Parathyroid adenoma (tissue), 2 donors: ENCODE measurements around the gene PLD6.
"Not testable (repeated sequence)": the region's sequence is repeated elsewhere in the genome, so short reads cannot be mapped to it uniquely, and the experiment has no call there.

Experiments
- H2AFZ ChIP-seq: fragments of 300-600 bp; sonication (generic); one replicate; pipeline ENCODE4 v1.7.0; 2017; ENCODE audit warnings: antibody characterized with exemption, mild to moderate bottlenecking
- H3K27ac ChIP-seq: fragments of 300-600 bp; sonication (generic); one replicate; pipeline ENCODE4 v1.7.0; 2017
- H3K27me3 ChIP-seq: fragments of 300-600 bp; sonication (generic); one replicate; pipeline ENCODE4 v1.7.0; 2017; ENCODE audit warnings: low read length; ENCODE audit not compliant: control insufficient read depth, insufficient read depth
- H3K36me3 ChIP-seq: fragments of 300-600 bp; sonication (generic); one replicate; pipeline ENCODE4 v1.7.0; 2017; ENCODE audit warnings: low read length; ENCODE audit not compliant: control insufficient read depth, insufficient read depth
- H3K4me1 ChIP-seq: fragments of 300-600 bp; sonication (generic); one replicate; pipeline ENCODE4 v1.7.0; 2017; ENCODE audit warnings: control low read depth
- H3K4me2 ChIP-seq: fragments of 300-600 bp; sonication (generic); one replicate; pipeline ENCODE4 v1.7.0; 2017; ENCODE audit warnings: low read length
- H3K4me3 ChIP-seq: fragments of 300-600 bp; sonication (generic); one replicate; pipeline ENCODE4 v1.7.0; 2017; ENCODE audit warnings: low read depth, low read length
- H3K79me2 ChIP-seq: fragments of 300-600 bp; sonication (generic); one replicate; pipeline ENCODE4 v1.7.0; 2017; ENCODE audit warnings: control low read depth
- H3K9ac ChIP-seq: fragments of 300-600 bp; sonication (generic); one replicate; pipeline ENCODE4 v1.7.0; 2017; ENCODE audit warnings: mild to moderate bottlenecking
- H3K9me3 ChIP-seq: fragments of 300-600 bp; sonication (generic); one replicate; pipeline ENCODE4 v1.7.0; 2017; ENCODE audit warnings: low read length; ENCODE audit not compliant: control insufficient read depth
- TF ChIP-seq, protein P1 (sequence below): fragments of 300-600 bp; sonication (generic); IDR thresholded peaks from one replicate; pipeline ENCODE4 v1.7.0; 2017; ENCODE audit warnings: antibody characterized with exemption, mild to moderate bottlenecking
- donor health status: primary hyperparathyroidism.

PLD6 gene

GRCh38 chr17:17206124-17206912 is at the start of gene PLD6:
PLD6 (minus strand) TSS chr17:17206333; CDS start chr17:17206286, 47 bp downstream.
- Histone ChIP-seq H3K79me2 (no peaks in the 10 kb centered on the region), H3K27ac (peak within 1 kb of the TSS; percentile 81), H3K9ac (no peak within 1 kb of the TSS), H3K9me3 (no peaks in the 10 kb centered on the region), H3K4me1 (peaks cover 4% of the 10 kb centered on the region), H2AFZ (peak within 1 kb of the TSS; percentile 91), H3K4me3 (peak within 1 kb of the TSS; percentile 75), H3K27me3 (no peaks in the 10 kb centered on the region), H3K4me2 (peak within 1 kb of the TSS; percentile 96), H3K36me3 (no peaks in the 10 kb centered on the region)
- TF ChIP-seq, protein P1, sequence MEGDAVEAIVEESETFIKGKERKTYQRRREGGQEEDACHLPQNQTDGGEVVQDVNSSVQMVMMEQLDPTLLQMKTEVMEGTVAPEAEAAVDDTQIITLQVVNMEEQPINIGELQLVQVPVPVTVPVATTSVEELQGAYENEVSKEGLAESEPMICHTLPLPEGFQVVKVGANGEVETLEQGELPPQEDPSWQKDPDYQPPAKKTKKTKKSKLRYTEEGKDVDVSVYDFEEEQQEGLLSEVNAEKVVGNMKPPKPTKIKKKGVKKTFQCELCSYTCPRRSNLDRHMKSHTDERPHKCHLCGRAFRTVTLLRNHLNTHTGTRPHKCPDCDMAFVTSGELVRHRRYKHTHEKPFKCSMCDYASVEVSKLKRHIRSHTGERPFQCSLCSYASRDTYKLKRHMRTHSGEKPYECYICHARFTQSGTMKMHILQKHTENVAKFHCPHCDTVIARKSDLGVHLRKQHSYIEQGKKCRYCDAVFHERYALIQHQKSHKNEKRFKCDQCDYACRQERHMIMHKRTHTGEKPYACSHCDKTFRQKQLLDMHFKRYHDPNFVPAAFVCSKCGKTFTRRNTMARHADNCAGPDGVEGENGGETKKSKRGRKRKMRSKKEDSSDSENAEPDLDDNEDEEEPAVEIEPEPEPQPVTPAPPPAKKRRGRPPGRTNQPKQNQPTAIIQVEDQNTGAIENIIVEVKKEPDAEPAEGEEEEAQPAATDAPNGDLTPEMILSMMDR, result no peak

DNA sequence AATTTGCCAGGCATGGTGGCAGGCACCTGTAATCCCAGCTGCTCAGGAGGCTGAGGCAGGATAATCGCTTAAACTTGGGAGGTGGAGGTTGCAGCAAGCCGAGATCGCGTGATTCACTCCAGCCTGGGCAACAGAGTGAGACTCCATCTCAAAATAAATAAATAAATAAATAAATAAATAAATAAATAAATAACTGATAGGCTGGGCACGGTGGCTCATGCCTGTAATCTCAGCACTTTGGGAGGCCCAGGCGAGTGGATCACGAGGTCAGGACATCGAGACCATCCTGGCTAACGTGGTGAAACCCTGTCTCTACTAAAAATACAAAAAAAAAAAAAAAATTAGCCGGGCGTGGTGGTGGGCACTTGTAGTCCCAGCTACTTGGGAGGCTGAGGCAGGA is 49.6 kb upstream of the PLD6 start:
- H3K79me2 ChIP-seq, H2AFZ ChIP-seq, H3K4me2 ChIP-seq, H3K36me3 ChIP-seq, H3K27ac ChIP-seq, H3K4me1 ChIP-seq, H3K9me3 ChIP-seq, H3K9ac ChIP-seq, H3K4me3 ChIP-seq, H3K27me3 ChIP-seq: not testable (repeated sequence)

- Histone ChIP-seq H2AFZ (no peak overlapping the region), H3K4me1 (no peaks in the 10 kb centered on the region), H3K27ac (no peak overlapping the region), H3K9ac (no peak overlapping the region), H3K27me3 (no peaks in the 10 kb centered on the region), H3K9me3 (no peaks in the 10 kb centered on the region), H3K4me3 (no peak overlapping the region), H3K79me2 (peaks cover 2% of the 10 kb centered on the region), H3K4me2 (no peak overlapping the region), H3K36me3 (no peaks in the 10 kb centered on the region)
- TF ChIP-seq, protein P1, result no peak
These were observed 47.9 kb upstream of the PLD6 start for GRCh38 chr17:17254036-17254435.

GRCh38 chr17:17253406-17253805 is 47.3 kb upstream of the PLD6 start:
- Histone ChIP-seq H3K9ac (no peak overlapping the region), H2AFZ (no peak overlapping the region), H3K4me2 (no peak overlapping the region), H3K79me2 (no peaks in the 10 kb centered on the region), H3K27ac (no peak overlapping the region), H3K4me1 (no peaks in the 10 kb centered on the region), H3K36me3 (no peaks in the 10 kb centered on the region), H3K27me3 (no peaks in the 10 kb centered on the region), H3K9me3 (no peaks in the 10 kb centered on the region), H3K4me3 (no peak overlapping the region)
- TF ChIP-seq, protein P1, result no peak

GRCh38 chr17:17252149-17252661 is 46.1 kb upstream of the PLD6 start:
- Histone ChIP-seq H3K4me1 (no peaks in the 10 kb centered on the region), H3K9me3 (no peaks in the 10 kb centered on the region), H3K79me2 (no peaks in the 10 kb centered on the region), H3K36me3 (no peaks in the 10 kb centered on the region), H3K27me3 (no peaks in the 10 kb centered on the region), H3K4me3 (no peak overlapping the region), H2AFZ (no peak overlapping the region), H3K4me2 (no peak overlapping the region), H3K27ac (no peak overlapping the region), H3K9ac (no peak overlapping the region)
- TF ChIP-seq, protein P1, result no peak
